GM10266 (cell line): ENCODE measurements around the gene DNMBP.
"Not testable (repeated sequence)": the region's sequence is repeated elsewhere in the genome, so short reads cannot be mapped to it uniquely, and the experiment has no call there.

Experiments used
- DNase-seq: peaks from one replicate; pipeline ENCODE4 v3.0.0; 2012; ENCODE audit errors: extremely low spot score
- TF ChIP-seq, protein P1 (sequence below): IDR thresholded peaks from 2 replicates; pipeline ENCODE4 v1.5.1; 2012; ENCODE audit warnings: mild to moderate bottlenecking, low read depth; ENCODE audit not compliant: control insufficient read depth, insufficient read depth; ENCODE audit errors: missing control alignments

Gene DNMBP

GRCh38 chr10:99941942-99942820 lies 67.6 kb downstream of the DNMBP start:
- no peak for DNase-seq
- TF ChIP-seq, protein P1, sequence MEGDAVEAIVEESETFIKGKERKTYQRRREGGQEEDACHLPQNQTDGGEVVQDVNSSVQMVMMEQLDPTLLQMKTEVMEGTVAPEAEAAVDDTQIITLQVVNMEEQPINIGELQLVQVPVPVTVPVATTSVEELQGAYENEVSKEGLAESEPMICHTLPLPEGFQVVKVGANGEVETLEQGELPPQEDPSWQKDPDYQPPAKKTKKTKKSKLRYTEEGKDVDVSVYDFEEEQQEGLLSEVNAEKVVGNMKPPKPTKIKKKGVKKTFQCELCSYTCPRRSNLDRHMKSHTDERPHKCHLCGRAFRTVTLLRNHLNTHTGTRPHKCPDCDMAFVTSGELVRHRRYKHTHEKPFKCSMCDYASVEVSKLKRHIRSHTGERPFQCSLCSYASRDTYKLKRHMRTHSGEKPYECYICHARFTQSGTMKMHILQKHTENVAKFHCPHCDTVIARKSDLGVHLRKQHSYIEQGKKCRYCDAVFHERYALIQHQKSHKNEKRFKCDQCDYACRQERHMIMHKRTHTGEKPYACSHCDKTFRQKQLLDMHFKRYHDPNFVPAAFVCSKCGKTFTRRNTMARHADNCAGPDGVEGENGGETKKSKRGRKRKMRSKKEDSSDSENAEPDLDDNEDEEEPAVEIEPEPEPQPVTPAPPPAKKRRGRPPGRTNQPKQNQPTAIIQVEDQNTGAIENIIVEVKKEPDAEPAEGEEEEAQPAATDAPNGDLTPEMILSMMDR: no peak

- TF ChIP-seq, protein P1: no peak
- peak; percentile 62 for DNase-seq
These were observed 71.2 kb downstream of the DNMBP start for GRCh38 chr10:99938563-99938962.

- peak; percentile 20 for DNase-seq
- TF ChIP-seq, protein P1: no peak
These were observed 72.1 kb downstream of the DNMBP start for GRCh38 chr10:99937630-99938029.

DNA sequence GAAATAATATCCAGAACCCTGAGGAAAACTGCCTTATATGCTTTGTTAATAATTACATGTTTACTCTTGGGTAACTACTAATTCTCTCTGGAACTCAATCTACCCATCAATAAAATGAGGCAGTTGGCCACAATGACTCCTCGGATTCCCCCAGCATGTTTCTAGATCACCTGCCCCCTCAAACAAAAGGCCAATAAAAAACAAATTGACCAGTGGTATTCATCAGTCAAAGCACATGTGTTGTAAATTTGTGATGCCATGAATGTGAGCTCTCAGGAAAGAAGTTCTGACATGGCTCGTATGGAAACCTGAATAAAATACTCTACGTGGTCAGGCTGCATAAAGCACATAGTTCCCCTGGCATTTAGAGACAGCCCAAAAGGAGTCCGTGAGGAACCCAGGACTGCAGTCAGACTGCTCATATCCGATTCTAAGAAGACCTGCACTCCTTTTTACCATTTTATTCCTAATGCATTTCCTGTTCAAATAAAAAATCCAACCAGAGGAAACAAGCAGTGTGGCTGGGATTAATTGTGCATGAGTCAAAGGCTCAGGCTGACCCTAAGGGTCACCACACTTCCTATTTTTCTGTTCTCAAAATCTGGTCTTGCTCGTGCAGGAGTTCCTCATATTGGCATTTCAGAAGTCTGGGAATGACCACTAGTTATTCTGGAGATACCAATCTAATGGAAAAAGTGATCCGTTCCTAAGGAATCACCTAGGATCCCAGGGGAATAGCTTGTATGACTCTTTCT lies 77.4 kb downstream of the DNMBP start:
- not testable (repeated sequence) for DNase-seq

- no peak for DNase-seq
- TF ChIP-seq, protein P1: no peak
These were observed 78.8 kb downstream of the DNMBP start for GRCh38 chr10:99930731-99931550.

- TF ChIP-seq, protein P1: no peak
- DNase-seq: no peak
These were observed 80.4 kb downstream of the DNMBP start for GRCh38 chr10:99929360-99929759.

DNA sequence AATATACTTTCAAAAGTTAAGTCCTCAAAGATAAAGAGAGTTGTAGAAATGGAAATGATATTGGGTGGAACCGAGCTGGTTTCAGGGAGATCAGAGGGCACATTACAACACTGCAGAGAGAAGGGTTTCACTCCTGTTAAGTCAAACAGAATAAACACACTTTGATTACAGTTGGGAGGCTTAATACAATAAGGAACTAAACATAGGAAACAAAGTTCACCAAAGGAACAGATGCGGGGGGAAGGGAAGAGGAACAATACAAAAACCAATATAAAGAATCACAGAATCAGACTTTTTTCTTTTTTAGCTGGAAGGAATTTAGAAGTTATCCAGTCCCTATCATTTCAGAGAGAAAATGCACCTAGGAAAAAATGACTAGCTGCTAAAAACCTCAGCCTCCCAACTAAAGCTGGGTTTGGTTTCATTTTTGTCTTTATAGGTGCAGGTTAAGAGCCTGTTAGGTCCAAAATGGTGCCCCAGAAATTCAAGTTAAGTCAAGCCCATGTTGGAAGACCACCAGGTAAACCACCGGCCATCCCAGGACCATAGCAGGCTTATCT lies 81.9 kb downstream of the DNMBP start:
- TF ChIP-seq, protein P1: no peak
- peak; percentile 22 for DNase-seq
